Stimulated activated CD4-positive, alpha-beta T cell treated with anti-CD3 and anti-CD28 coated beads, TNF-alpha, amount 100 ng/mL, for 1 hour (primary cell): ENCODE results near the gene SLC27A5.
"Not testable (repeated sequence)": the region's sequence is repeated elsewhere in the genome, so short reads cannot be mapped to it uniquely, and the experiment has no call there.

ENCODE experiments used
- DNase-seq, 3 donors: peaks; one replicate each; pipeline ENCODE4 v3.0.0-alpha.2; 2020; ENCODE audit warnings: low read depth in 3 of 3, low spot score in 1 of 3

SLC27A5 gene

GRCh38 chr19:58551123-58551497, 39.3 kb upstream of the SLC27A5 start:
- DNase-seq = no peak

- no peak for DNase-seq
These were observed 38.8 kb upstream of the SLC27A5 start for GRCh38 chr19:58550362-58551122.

GRCh38 chr19:58549664-58550361, 38.0 kb upstream of the SLC27A5 start:
- no peak for DNase-seq

- no peak for DNase-seq
These were observed 37.3 kb upstream of the SLC27A5 start for GRCh38 chr19:58548859-58549663.

- DNase-seq = no peak
These were observed 35.8 kb upstream of the SLC27A5 start for GRCh38 chr19:58547323-58548312.

GRCh38 chr19:58546019-58546530, 34.3 kb upstream of the SLC27A5 start:
- DNase-seq = no peak

GRCh38 chr19:58545286-58546018, 33.7 kb upstream of the SLC27A5 start:
- DNase-seq = no peak

GRCh38 chr19:58544591-58545285, 32.9 kb upstream of the SLC27A5 start:
- peak; percentile 47 to 67 (median 65) for DNase-seq

- DNase-seq = peak; percentile 100
These were observed 32.2 kb upstream of the SLC27A5 start, which contains the start of gene TRIM28 for GRCh38 chr19:58543826-58544590. TSS of gene TRIM28 (plus strand) at chr19:58544064. CDS start at chr19:58544758, 694 bp downstream.

- DNase-seq = not testable (repeated sequence)
These were observed 31.0 kb upstream of the SLC27A5 start for GRCh38 chr19:58542641-58543372.

- DNase-seq = not testable (repeated sequence)
These were observed 27.4 kb upstream of the SLC27A5 start for GRCh38 chr19:58539169-58539559.

GRCh38 chr19:58538257-58539168, 26.7 kb upstream of the SLC27A5 start:
- DNase-seq = no peak

GRCh38 chr19:58536852-58537798, 25.3 kb upstream of the SLC27A5 start:
- no peak for DNase-seq

- no peak for DNase-seq
These were observed 24.1 kb upstream of the SLC27A5 start for GRCh38 chr19:58535857-58536256.
